ENCODE data around the gene PRDM16. TPM values are rescaled to one million over a fixed set of nuclear protein-coding genes. Genes with fewer than 3 reads are reported as not detected.

Gene PRDM16
- total and polyA plus RNA-seq, 4 donors, result 0.05 to 0.67 (median 0.19) TPM

- Histone ChIP-seq H3K27me3 (ENCODE audit: control insufficient read depth in 4 of 4, insufficient read depth in 4 of 4, low read length in 3 of 4) (peaks cover 0 to 2% (median 0%) of the 10 kb centered on the region in 4 donors), H3K9ac (ENCODE audit: low read depth in 1 of 2, low read length in 2 of 2) (no peak overlapping the region), H3K4me1 (ENCODE audit: control insufficient read depth in 4 of 4, insufficient read depth in 4 of 4, low read length in 3 of 4) (peaks cover 3 to 11% (median 7%) of the 10 kb centered on the region in 4 donors), H3K4me3 (ENCODE audit: low read depth in 1 of 3, low read length in 3 of 3) (no peak overlapping the region), H3K36me3 (ENCODE audit: control insufficient read depth in 4 of 4, insufficient read depth in 3 of 4, low read depth in 1 of 4, low read length in 3 of 4) (no peaks in the 10 kb centered on the region), H3K9me3 (ENCODE audit: control insufficient read depth in 4 of 4, low read length in 3 of 4) (no peaks in the 10 kb centered on the region), H3K27ac (ENCODE audit: low read depth in 1 of 2, low read length in 2 of 2) (no peak overlapping the region)
- DNase-seq (ENCODE audit: low spot score), result no peak
- 82% methylated on average over 17 of the region's 17 CpGs for WGBS
- TF ChIP-seq, protein P1, sequence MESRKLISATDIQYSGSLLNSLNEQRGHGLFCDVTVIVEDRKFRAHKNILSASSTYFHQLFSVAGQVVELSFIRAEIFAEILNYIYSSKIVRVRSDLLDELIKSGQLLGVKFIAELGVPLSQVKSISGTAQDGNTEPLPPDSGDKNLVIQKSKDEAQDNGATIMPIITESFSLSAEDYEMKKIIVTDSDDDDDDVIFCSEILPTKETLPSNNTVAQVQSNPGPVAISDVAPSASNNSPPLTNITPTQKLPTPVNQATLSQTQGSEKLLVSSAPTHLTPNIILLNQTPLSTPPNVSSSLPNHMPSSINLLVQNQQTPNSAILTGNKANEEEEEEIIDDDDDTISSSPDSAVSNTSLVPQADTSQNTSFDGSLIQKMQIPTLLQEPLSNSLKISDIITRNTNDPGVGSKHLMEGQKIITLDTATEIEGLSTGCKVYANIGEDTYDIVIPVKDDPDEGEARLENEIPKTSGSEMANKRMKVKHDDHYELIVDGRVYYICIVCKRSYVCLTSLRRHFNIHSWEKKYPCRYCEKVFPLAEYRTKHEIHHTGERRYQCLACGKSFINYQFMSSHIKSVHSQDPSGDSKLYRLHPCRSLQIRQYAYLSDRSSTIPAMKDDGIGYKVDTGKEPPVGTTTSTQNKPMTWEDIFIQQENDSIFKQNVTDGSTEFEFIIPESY (IDR thresholded peaks at IDR 0.05), result no peak
- TF ChIP-seq HNF4G (IDR thresholded peaks at IDR 0.05) (no peak), RXRA (IDR thresholded peaks at IDR 0.05) (no peak), FOXA2 (IDR thresholded peaks at IDR 0.05) (no peak), JUND (IDR thresholded peaks at IDR 0.05) (no peak), MAX (IDR thresholded peaks at IDR 0.05) (no peak), EGR1 (IDR thresholded peaks at IDR 0.05; ENCODE audit: low read depth in 2 of 2) (no peak), HNF4A (conservative IDR thresholded peaks at IDR 0.05) (no peak)
- TF ChIP-seq, protein P2, sequence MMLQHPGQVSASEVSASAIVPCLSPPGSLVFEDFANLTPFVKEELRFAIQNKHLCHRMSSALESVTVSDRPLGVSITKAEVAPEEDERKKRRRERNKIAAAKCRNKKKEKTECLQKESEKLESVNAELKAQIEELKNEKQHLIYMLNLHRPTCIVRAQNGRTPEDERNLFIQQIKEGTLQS (IDR thresholded peaks at IDR 0.05), result no peak
- TF ChIP-seq, protein P3, sequence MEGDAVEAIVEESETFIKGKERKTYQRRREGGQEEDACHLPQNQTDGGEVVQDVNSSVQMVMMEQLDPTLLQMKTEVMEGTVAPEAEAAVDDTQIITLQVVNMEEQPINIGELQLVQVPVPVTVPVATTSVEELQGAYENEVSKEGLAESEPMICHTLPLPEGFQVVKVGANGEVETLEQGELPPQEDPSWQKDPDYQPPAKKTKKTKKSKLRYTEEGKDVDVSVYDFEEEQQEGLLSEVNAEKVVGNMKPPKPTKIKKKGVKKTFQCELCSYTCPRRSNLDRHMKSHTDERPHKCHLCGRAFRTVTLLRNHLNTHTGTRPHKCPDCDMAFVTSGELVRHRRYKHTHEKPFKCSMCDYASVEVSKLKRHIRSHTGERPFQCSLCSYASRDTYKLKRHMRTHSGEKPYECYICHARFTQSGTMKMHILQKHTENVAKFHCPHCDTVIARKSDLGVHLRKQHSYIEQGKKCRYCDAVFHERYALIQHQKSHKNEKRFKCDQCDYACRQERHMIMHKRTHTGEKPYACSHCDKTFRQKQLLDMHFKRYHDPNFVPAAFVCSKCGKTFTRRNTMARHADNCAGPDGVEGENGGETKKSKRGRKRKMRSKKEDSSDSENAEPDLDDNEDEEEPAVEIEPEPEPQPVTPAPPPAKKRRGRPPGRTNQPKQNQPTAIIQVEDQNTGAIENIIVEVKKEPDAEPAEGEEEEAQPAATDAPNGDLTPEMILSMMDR (IDR thresholded peaks at IDR 0.05; ENCODE audit: low read depth, low read length, missing input control), result no peak
- TF ChIP-seq, protein P4, sequence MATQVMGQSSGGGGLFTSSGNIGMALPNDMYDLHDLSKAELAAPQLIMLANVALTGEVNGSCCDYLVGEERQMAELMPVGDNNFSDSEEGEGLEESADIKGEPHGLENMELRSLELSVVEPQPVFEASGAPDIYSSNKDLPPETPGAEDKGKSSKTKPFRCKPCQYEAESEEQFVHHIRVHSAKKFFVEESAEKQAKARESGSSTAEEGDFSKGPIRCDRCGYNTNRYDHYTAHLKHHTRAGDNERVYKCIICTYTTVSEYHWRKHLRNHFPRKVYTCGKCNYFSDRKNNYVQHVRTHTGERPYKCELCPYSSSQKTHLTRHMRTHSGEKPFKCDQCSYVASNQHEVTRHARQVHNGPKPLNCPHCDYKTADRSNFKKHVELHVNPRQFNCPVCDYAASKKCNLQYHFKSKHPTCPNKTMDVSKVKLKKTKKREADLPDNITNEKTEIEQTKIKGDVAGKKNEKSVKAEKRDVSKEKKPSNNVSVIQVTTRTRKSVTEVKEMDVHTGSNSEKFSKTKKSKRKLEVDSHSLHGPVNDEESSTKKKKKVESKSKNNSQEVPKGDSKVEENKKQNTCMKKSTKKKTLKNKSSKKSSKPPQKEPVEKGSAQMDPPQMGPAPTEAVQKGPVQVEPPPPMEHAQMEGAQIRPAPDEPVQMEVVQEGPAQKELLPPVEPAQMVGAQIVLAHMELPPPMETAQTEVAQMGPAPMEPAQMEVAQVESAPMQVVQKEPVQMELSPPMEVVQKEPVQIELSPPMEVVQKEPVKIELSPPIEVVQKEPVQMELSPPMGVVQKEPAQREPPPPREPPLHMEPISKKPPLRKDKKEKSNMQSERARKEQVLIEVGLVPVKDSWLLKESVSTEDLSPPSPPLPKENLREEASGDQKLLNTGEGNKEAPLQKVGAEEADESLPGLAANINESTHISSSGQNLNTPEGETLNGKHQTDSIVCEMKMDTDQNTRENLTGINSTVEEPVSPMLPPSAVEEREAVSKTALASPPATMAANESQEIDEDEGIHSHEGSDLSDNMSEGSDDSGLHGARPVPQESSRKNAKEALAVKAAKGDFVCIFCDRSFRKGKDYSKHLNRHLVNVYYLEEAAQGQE (IDR thresholded peaks at IDR 0.05), result no peak
These were observed 253.5 kb downstream of the PRDM16 start for GRCh38 chr1:3322450-3323020.

- Histone ChIP-seq H3K4me1 (ENCODE audit: control insufficient read depth in 4 of 4, insufficient read depth in 4 of 4, low read length in 3 of 4) (peaks cover 3 to 11% (median 7%) of the 10 kb centered on the region in 4 donors), H3K27ac (ENCODE audit: low read depth in 1 of 2, low read length in 2 of 2) (no peak overlapping the region), H3K4me3 (ENCODE audit: low read depth in 1 of 3, low read length in 3 of 3) (no peak overlapping the region), H3K36me3 (ENCODE audit: control insufficient read depth in 4 of 4, insufficient read depth in 3 of 4, low read depth in 1 of 4, low read length in 3 of 4) (no peaks in the 10 kb centered on the region), H3K27me3 (ENCODE audit: control insufficient read depth in 4 of 4, insufficient read depth in 4 of 4, low read length in 3 of 4) (peaks cover 0 to 2% (median 0%) of the 10 kb centered on the region in 4 donors), H3K9ac (ENCODE audit: low read depth in 1 of 2, low read length in 2 of 2) (no peak overlapping the region), H3K9me3 (ENCODE audit: control insufficient read depth in 4 of 4, low read length in 3 of 4) (no peaks in the 10 kb centered on the region)
- no peak for DNase-seq (ENCODE audit: low spot score)
- 33% methylated on average over 40 of the region's 40 CpGs for WGBS
- TF ChIP-seq HNF4A (conservative IDR thresholded peaks at IDR 0.05) (no peak), SP1 (IDR thresholded peaks at IDR 0.05) (no peak), YY1 (IDR thresholded peaks at IDR 0.05) (no peak), NR2F2 (IDR thresholded peaks at IDR 0.05) (no peak), JUND (IDR thresholded peaks at IDR 0.05) (no peak), MAX (IDR thresholded peaks at IDR 0.05) (no peak), FOXA2 (IDR thresholded peaks at IDR 0.05) (no peak), GABPA (IDR thresholded peaks at IDR 0.05 in 1 of 2, conservative IDR thresholded peaks at IDR 0.05 in 1 of 2) (no peak)
- TF ChIP-seq, protein P4 (IDR thresholded peaks at IDR 0.05), result no peak
These were observed 254.2 kb downstream of the PRDM16 start for GRCh38 chr1:3323021-3323795.
